ENCODE results near the gene SMG7. TPM values are rescaled to one million over a fixed set of nuclear protein-coding genes. Genes with fewer than 3 reads are reported as not detected.

SMG7 gene
- polyA plus RNA-seq, 1 experiment: 35.1 TPM

GRCh38 chr1:183431840-183432547, 40.3 kb upstream of the SMG7 start:
- H3K27me3 ChIP-seq (ENCODE audit: control insufficient read depth, insufficient read depth, low read length): peaks cover 13% of the 10 kb centered on the region
- no peak for TF ChIP-seq CTCF (IDR thresholded peaks at IDR 0.05; ENCODE audit: low read depth, low read length)
- ChIA-PET CTCF (no interaction called here), POLR2A (no interaction called here)
- no peak overlapping the region for H3K4me3 ChIP-seq (ENCODE audit: low read depth, low read length)
- no peak for DNase-seq (ENCODE audit: low read depth, low spot score)
- H3K27ac ChIP-seq (ENCODE audit: low read depth, low read length): no peak overlapping the region
- no peaks in the 10 kb centered on the region for H3K9me3 ChIP-seq (ENCODE audit: control insufficient read depth, insufficient read depth, low read length)

DNA sequence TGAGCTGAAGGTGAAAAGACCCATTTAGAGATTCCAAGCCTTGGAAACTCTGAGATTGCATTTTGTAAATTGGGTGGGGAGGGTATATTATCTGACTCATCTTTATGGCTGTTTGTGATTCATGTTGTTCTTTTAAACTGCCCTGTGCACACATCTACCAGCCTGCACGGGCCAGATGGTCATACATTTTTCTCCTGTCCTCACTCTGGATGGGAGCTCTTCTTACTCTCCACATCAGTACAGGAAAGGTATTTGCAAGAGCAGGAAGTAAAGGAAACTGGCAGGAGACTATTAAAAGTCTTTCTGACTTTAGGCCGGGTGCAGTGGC, 39.8 kb upstream of the SMG7 start:
- Histone ChIP-seq H3K4me3 (ENCODE audit: low read depth, low read length) (no peak overlapping the region), H3K9me3 (ENCODE audit: control insufficient read depth, insufficient read depth, low read length) (no peaks in the 10 kb centered on the region), H3K27ac (ENCODE audit: low read depth, low read length) (no peak overlapping the region), H3K27me3 (ENCODE audit: control insufficient read depth, insufficient read depth, low read length) (peaks cover 13% of the 10 kb centered on the region)
- no peak for TF ChIP-seq CTCF (IDR thresholded peaks at IDR 0.05; ENCODE audit: low read depth, low read length)
- ChIA-PET POLR2A (no interaction called here), CTCF (no interaction called here)
- no peak for DNase-seq (ENCODE audit: low read depth, low spot score)

- H3K9me3 ChIP-seq (ENCODE audit: control insufficient read depth, insufficient read depth, low read length): no peaks in the 10 kb centered on the region
- no peak overlapping the region for H3K4me3 ChIP-seq (ENCODE audit: low read depth, low read length)
- ChIA-PET POLR2A (no interaction called here), CTCF (no interaction called here)
- TF ChIP-seq CTCF (IDR thresholded peaks at IDR 0.05; ENCODE audit: low read depth, low read length): no peak
- peaks cover 17% of the 10 kb centered on the region for H3K27me3 ChIP-seq (ENCODE audit: control insufficient read depth, insufficient read depth, low read length)
- no peak overlapping the region for H3K27ac ChIP-seq (ENCODE audit: low read depth, low read length)
- no peak for DNase-seq (ENCODE audit: low read depth, low spot score)
Measured at GRCh38 chr1:183433703-183434102, 38.6 kb upstream of the SMG7 start.

GRCh38 chr1:183435497-183435896, 36.8 kb upstream of the SMG7 start:
- ChIA-PET POLR2A (no interaction called here), CTCF (no interaction called here)
- Histone ChIP-seq H3K27me3 (ENCODE audit: control insufficient read depth, insufficient read depth, low read length) (peaks cover 17% of the 10 kb centered on the region), H3K4me3 (ENCODE audit: low read depth, low read length) (no peak overlapping the region), H3K27ac (ENCODE audit: low read depth, low read length) (no peak overlapping the region), H3K9me3 (ENCODE audit: control insufficient read depth, insufficient read depth, low read length) (no peaks in the 10 kb centered on the region)
- no peak for TF ChIP-seq CTCF (IDR thresholded peaks at IDR 0.05; ENCODE audit: low read depth, low read length)
- no peak for DNase-seq (ENCODE audit: low read depth, low spot score)

- Histone ChIP-seq H3K4me3 (ENCODE audit: low read depth, low read length) (no peak overlapping the region), H3K27ac (ENCODE audit: low read depth, low read length) (no peak overlapping the region), H3K27me3 (ENCODE audit: control insufficient read depth, insufficient read depth, low read length) (peaks cover 22% of the 10 kb centered on the region), H3K9me3 (ENCODE audit: control insufficient read depth, insufficient read depth, low read length) (no peaks in the 10 kb centered on the region)
- ChIA-PET POLR2A (no interaction called here), CTCF (no interaction called here)
- TF ChIP-seq CTCF (IDR thresholded peaks at IDR 0.05; ENCODE audit: low read depth, low read length): no peak
- no peak for DNase-seq (ENCODE audit: low read depth, low spot score)
Measured at GRCh38 chr1:183438060-183438459, 34.2 kb upstream of the SMG7 start.
